Measurements from ENCODE around the gene XPO4. TPM values are rescaled to one million over a fixed set of nuclear protein-coding genes. Genes with fewer than 3 reads are reported as not detected.
A peak's percentile ranks its signal among the peaks of the same experiment; 100 is the strongest.
"Not testable (repeated sequence)": the region's sequence is repeated elsewhere in the genome, so short reads cannot be mapped to it uniquely, and the experiment has no call there.

The XPO4 gene
- total RNA-seq, 1 donor from 2014 or later, result 20.5 TPM

DNA sequence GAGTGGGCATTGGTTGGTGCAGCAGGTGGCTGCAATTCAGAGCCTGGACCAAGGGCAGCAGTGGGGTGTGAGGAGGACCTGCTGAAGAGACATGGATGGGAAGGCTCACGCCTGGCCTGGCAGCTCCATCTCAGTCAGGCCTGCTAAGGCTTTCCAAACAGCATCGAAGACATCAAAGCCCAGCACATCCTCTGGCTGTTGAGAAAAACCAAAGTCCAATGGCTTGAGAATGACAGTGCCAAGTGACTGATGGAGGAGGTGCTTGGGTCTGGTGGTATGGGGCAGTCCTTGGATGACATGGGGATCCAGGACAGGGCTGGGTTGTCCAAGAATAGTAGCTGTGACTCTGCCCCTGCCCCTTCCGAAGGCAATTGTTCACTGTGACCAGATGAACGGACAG is 19.0 kb upstream of the XPO4 start:
- Histone ChIP-seq H3K9me3 (no peaks in the 10 kb centered on the region), H3K4me1 (no peaks in the 10 kb centered on the region), H3K4me3 (no peak overlapping the region), H3K27ac (no peak overlapping the region), H3K36me3 (no peaks in the 10 kb centered on the region), H3K27me3 (no peaks in the 10 kb centered on the region)
- intact Hi-C loops (cut with DNase I), result loop anchor here (5.0 to 10.0 kb wide), 2 partner anchors 209 to 427 kb away; no protein-coding TSS in a partner anchor
- TF ChIP-seq CTCF (IDR thresholded peaks at IDR 0.05), result no peak
- no peak for DNase-seq
- no peak for ATAC-seq

GRCh38 chr13:20915676-20916075 is 13.1 kb upstream of the XPO4 start:
- H3K4me1 ChIP-seq; H3K27ac ChIP-seq; DNase-seq; H3K36me3 ChIP-seq; H3K27me3 ChIP-seq; ATAC-seq; H3K9me3 ChIP-seq; intact Hi-C loops (cut with DNase I); H3K4me3 ChIP-seq: not testable (repeated sequence)

GRCh38 chr13:20911037-20911436 is 8.5 kb upstream of the XPO4 start:
- no peak overlapping the region for H3K4me3 ChIP-seq
- H3K9me3 ChIP-seq, result no peaks in the 10 kb centered on the region
- H3K27me3 ChIP-seq, result no peaks in the 10 kb centered on the region
- ATAC-seq, result no peak
- no peaks in the 10 kb centered on the region for H3K4me1 ChIP-seq
- no peak for DNase-seq
- TF ChIP-seq CTCF (IDR thresholded peaks at IDR 0.05), result no peak
- H3K27ac ChIP-seq, result no peak overlapping the region
- no peaks in the 10 kb centered on the region for H3K36me3 ChIP-seq
- intact Hi-C loops (cut with DNase I), result no loop called here

- intact Hi-C loops (cut with DNase I), result no loop called here
- Histone ChIP-seq H3K36me3 (no peaks in the 10 kb centered on the region), H3K27me3 (no peaks in the 10 kb centered on the region), H3K27ac (no peak overlapping the region), H3K4me1 (no peaks in the 10 kb centered on the region), H3K4me3 (no peak overlapping the region), H3K9me3 (no peaks in the 10 kb centered on the region)
- DNase-seq (no peak), ATAC-seq (peak; percentile 63)
- no peak for TF ChIP-seq CTCF (IDR thresholded peaks at IDR 0.05)
These were observed 6.4 kb upstream of the XPO4 start for GRCh38 chr13:20908714-20909497.

DNA sequence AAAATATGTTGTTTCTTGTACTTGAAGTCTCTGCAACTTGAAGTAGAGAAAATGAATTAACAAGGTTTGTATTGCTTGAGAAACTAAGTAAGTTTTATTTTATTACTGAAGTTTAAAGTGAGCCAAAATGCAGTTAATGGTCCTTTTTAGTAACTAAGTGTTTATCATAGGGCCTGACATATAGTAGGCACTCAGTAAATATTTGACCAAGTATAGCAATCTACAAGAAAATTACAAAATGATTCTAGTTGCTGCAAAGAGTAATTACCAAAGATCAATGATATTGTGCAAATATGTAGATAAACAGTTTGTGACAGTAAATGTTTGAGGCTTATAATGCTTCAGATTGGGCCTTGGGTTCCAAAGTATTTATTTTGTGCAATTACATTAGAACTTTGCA is 2.4 kb upstream of the XPO4 start:
- no peak overlapping the region for H3K27ac ChIP-seq
- no peak for ATAC-seq
- no peak for DNase-seq
- H3K9me3 ChIP-seq, result no peaks in the 10 kb centered on the region
- H3K27me3 ChIP-seq, result no peaks in the 10 kb centered on the region
- TF ChIP-seq CTCF (IDR thresholded peaks at IDR 0.05), result no peak
- no peaks in the 10 kb centered on the region for H3K36me3 ChIP-seq
- no peak overlapping the region for H3K4me3 ChIP-seq
- intact Hi-C loops (cut with DNase I), result no loop called here
- peaks cover 17% of the 10 kb centered on the region for H3K4me1 ChIP-seq

DNA sequence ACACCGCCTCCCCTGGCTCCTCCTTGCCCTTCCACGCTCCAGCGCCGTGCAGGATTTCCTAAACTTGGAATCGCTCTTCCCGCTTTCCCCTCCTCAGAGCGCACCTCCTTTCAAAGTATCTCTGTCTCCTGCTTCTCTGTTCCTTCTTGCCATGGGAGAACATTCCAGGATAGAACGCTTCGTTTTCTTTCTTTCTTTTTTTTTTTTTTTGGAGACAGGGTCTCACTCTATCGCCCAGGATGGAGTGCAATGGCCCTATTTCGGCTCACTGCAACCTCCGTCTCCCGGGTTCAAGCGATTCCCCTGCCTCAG is 574 bp upstream of the XPO4 start:
- no peak for ATAC-seq
- Histone ChIP-seq H3K4me1 (peaks cover 17% of the 10 kb centered on the region), H3K9me3 (no peaks in the 10 kb centered on the region), H3K27me3 (no peaks in the 10 kb centered on the region), H3K4me3 (peak overlapping the region; percentile 96), H3K27ac (peak overlapping the region; percentile 96), H3K36me3 (no peaks in the 10 kb centered on the region)
- no peak for DNase-seq
- no peak for TF ChIP-seq CTCF (IDR thresholded peaks at IDR 0.05)
- intact Hi-C loops (cut with DNase I), result no loop called here

Data from upper lobe of right lung (tissue), 1 donor.